Esophagus squamous epithelium (tissue), 5 donors: Measurements from ENCODE around the gene SNAI1. TPM values are rescaled to one million over a fixed set of nuclear protein-coding genes. Genes with fewer than 3 reads are reported as not detected.
"Not testable (repeated sequence)": the region's sequence is repeated elsewhere in the genome, so short reads cannot be mapped to it uniquely, and the experiment has no call there.

Source experiments
- DNase-seq: peaks from one replicate; lab custom pipeline; 2025; lab: John Stamatoyannopoulos, UW
- H3K27ac ChIP-seq, 4 donors: fragments of 200-600 bp; sonication (generic); one replicate each; pipeline ENCODE4 v1.5.1; 2016 to 2019; ENCODE audit warnings: mild to moderate bottlenecking in 1 of 4
- H3K27me3 ChIP-seq, 4 donors: fragments of 200-600 bp; sonication (generic); 1 replicate in 3 of 4; 2 replicates in 1 of 4; pipeline versions ENCODE4 v1.5.1 to v1.6.0; 2017 to 2021; ENCODE audit warnings: antibody characterized with exemption in 1 of 4
- H3K36me3 ChIP-seq, 3 donors: fragments of 200-600 bp; sonication (generic); one replicate each; pipeline ENCODE4 v1.5.1; 2016 to 2019
- H3K4me1 ChIP-seq, 3 donors: fragments of 200-600 bp; sonication (generic); one replicate each; pipeline ENCODE4 v1.5.1; 2017 to 2019
- H3K4me3 ChIP-seq, 4 donors: fragments of 200-600 bp; sonication (generic); 1 replicate in 3 of 4; 2 replicates in 1 of 4; pipeline ENCODE4 v1.5.1; 2016 to 2019; ENCODE audit warnings: mild to moderate bottlenecking in 2 of 4, moderate library complexity in 1 of 4
- H3K9me3 ChIP-seq, 3 donors: fragments of 200-600 bp; sonication (generic); one replicate each; pipeline ENCODE4 v1.5.1; 2016 to 2019
- POLR2A ChIP-seq, 4 donors: fragments of 450-650 bp; IDR thresholded peaks; one replicate each; pipeline ENCODE4 v1.6.1; 2017; ENCODE audit warnings: antibody characterized with exemption in 4 of 4, mild to moderate bottlenecking in 4 of 4, moderate library complexity in 3 of 4
- WGBS, 2 donors: methylation state at CpG; one replicate each; pipeline ENCODE4 v1.1.5; 2018; 5-methylcytosine and 5-hydroxymethylcytosine counted together
- intact Hi-C: fragments of 100-400 bp; cut with DNase I; formaldehyde crosslinking; loops from one replicate; pipeline ENCODE4 v1.15.0; 2022
- total RNA-seq, 4 donors: library from RNA; depleted of rRNA; stranded (reverse); fragments of >200 nt; gene quantifications; one replicate each; pipeline ENCODE4 v1.1.0, GENCODE V29; 2016
- TF ChIP-seq, protein P1 (sequence below), 6 experiments: fragments of 450-650 bp in 4 of 6; fragments of 200-600 bp in 2 of 6; sonication (generic) in 2 of 6; IDR thresholded peaks; one replicate each; pipeline ENCODE4 v1.5.1; 2016 to 2019; ENCODE audit warnings: antibody characterized with exemption in 6 of 6, mild to moderate bottlenecking in 4 of 6, moderate library complexity in 4 of 6
- donor health status: DM: yes; HTN: yes; CAD: no.

Gene SNAI1
- total RNA-seq, 4 donors from 2014 or later = 0.44 to 1.3 (median 0.75) TPM; not detected in 1

DNA sequence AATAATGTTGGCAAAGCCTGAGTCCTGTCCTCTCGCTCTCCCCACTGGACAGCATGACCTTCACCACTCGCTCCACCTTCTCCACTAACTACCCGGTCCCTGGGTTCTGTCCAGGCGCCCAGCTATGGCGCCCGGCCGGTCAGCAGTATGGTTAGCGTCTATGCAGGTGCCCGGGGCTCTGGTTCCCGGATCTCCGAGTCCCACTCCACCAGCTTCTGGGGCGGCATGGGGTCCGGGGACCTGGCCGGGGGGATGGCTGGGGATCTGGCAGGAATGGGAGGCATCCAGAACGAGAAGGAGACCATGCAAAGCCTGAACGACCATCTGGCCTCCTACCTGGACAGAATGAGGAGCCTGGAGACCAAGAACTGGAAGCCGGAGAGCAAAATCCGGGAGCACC, 26.1 kb upstream of the SNAI1 start:
- no peaks in the 10 kb centered on the region for H3K27me3 ChIP-seq
- intact Hi-C loops = no loop called here
- H3K36me3 ChIP-seq = peaks cover 13 to 64% (median 29%) of the 10 kb centered on the region in 3 donors
- no peak for TF ChIP-seq POLR2A (IDR thresholded peaks at IDR 0.05)
- TF ChIP-seq, protein P1, sequence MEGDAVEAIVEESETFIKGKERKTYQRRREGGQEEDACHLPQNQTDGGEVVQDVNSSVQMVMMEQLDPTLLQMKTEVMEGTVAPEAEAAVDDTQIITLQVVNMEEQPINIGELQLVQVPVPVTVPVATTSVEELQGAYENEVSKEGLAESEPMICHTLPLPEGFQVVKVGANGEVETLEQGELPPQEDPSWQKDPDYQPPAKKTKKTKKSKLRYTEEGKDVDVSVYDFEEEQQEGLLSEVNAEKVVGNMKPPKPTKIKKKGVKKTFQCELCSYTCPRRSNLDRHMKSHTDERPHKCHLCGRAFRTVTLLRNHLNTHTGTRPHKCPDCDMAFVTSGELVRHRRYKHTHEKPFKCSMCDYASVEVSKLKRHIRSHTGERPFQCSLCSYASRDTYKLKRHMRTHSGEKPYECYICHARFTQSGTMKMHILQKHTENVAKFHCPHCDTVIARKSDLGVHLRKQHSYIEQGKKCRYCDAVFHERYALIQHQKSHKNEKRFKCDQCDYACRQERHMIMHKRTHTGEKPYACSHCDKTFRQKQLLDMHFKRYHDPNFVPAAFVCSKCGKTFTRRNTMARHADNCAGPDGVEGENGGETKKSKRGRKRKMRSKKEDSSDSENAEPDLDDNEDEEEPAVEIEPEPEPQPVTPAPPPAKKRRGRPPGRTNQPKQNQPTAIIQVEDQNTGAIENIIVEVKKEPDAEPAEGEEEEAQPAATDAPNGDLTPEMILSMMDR (IDR thresholded peaks at IDR 0.05) = no peak
- H3K4me1 ChIP-seq = peaks cover 0 to under 1% (median 0%) of the 10 kb centered on the region in 3 donors
- no peak overlapping the region for H3K27ac ChIP-seq
- no peak for DNase-seq
- H3K9me3 ChIP-seq = no peaks in the 10 kb centered on the region
- H3K4me3 ChIP-seq = no peak overlapping the region
- 94 to 100% methylated on average over 4 to 16 of the region's 18 CpGs for WGBS, 2 donors

- peaks cover 10 to 58% (median 23%) of the 10 kb centered on the region in 3 donors for H3K36me3 ChIP-seq
- H3K27ac ChIP-seq, intact Hi-C loops, H3K4me3 ChIP-seq, H3K9me3 ChIP-seq, H3K27me3 ChIP-seq, H3K4me1 ChIP-seq, DNase-seq: not testable (repeated sequence)
- 86% methylated on average over 10 of the region's 12 CpGs for whole genome bisulfite sequencing, 2 donors
Measured at GRCh38 chr20:49957089-49957938, 25.5 kb upstream of the SNAI1 start.

GRCh38 chr20:49961413-49961812, 21.4 kb upstream of the SNAI1 start:
- peaks cover 0 to 34% (median 4%) of the 10 kb centered on the region in 3 donors for H3K36me3 ChIP-seq
- no peak overlapping the region for H3K4me3 ChIP-seq
- no peaks in the 10 kb centered on the region for H3K27me3 ChIP-seq
- TF ChIP-seq, protein P1 (IDR thresholded peaks at IDR 0.05) = no peak
- no peak for TF ChIP-seq POLR2A (IDR thresholded peaks at IDR 0.05)
- no peak overlapping the region for H3K27ac ChIP-seq
- intact Hi-C loops = no loop called here
- WGBS, 2 donors = 81 to 88% methylated on average over 4 of the region's 4 CpGs
- DNase-seq = no peak
- no peaks in the 10 kb centered on the region for H3K9me3 ChIP-seq
- H3K4me1 ChIP-seq = no peaks in the 10 kb centered on the region

DNA sequence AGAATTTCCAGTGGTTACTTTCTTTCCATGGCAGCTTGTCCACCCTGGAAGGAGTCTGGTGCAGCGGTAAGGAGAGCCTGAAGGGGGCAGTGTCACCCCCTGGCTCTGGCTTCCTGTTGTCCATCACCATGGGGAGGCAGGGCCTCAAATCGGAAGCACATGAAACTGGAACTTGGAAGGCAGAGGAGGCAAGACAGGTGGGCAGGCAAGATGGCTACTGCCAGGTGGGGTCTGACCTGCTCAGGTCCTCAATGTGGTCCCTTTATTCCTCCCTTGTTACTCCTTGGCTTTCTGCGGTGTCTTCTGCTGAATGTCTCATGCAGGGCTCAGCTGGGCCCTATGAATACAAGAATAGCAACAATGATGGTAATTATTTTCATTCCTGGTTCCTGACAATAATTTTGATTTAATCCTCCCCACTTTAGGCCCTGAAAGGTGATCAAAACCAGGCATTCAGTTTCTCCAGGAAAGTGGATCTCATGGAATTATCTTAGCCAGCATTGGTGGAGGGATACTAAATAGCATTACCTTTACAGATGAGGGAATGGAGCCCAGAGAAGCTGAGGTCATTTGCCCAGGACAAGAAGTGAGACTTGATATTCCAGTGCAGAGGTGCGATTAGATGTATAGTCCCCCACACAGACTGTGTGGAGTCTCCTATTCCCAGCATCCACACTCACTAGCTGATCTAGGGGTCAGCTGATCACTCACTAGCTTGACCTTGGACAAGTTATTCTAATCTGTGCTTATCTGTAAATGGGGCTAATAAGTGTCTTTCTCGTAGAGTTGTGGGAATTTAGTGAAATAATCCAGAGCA, 17.6 kb upstream of the SNAI1 start:
- no peaks in the 10 kb centered on the region for H3K9me3 ChIP-seq
- H3K27ac ChIP-seq = peak overlapping the region in 1 of 4 donors; percentile 13
- no peak for DNase-seq
- no peak overlapping the region for H3K4me3 ChIP-seq
- no peaks in the 10 kb centered on the region for H3K27me3 ChIP-seq
- TF ChIP-seq, protein P1 (IDR thresholded peaks at IDR 0.05) = peak in 2 of 6 experiments; percentile 26 to 50
- TF ChIP-seq POLR2A (IDR thresholded peaks at IDR 0.05) = no peak
- intact Hi-C loops = no loop called here
- H3K36me3 ChIP-seq = peaks cover 0 to 17% (median 0%) of the 10 kb centered on the region in 3 donors
- H3K4me1 ChIP-seq = peaks cover 0 to 18% (median 4%) of the 10 kb centered on the region in 3 donors
- 81 to 83% methylated on average over 4 to 5 of the region's 5 CpGs for WGBS, 2 donors

DNA sequence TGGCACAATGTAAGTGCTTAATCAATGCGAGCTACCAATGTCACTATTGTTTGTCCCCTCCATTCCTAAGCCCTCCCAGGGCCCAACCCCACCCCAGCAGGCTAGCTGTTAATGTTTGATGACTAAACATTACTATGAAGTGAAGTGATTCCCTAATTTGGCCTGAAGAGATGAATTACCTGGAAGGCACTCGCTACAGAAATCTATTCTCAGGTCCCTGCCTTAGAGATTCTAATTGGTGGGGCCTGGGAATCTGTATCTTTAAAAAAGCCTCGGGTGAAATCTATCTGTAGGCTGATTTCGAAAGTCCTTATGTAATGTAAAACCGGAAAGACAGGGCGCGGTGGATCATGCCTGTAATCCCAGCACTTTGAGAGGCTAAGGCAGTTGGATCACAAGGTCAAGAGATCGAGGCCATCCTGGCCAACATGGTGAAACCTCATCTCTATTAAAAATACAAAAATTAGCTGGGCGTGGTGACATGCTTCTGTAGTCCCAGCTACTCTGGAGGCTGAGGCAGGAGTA, 16.9 kb upstream of the SNAI1 start:
- no peak overlapping the region for H3K4me3 ChIP-seq
- whole genome bisulfite sequencing, 2 donors = 59 to 66% methylated on average over 9 of the region's 9 CpGs
- intact Hi-C loops = no loop called here
- H3K4me1 ChIP-seq = peaks cover 0 to 19% (median 4%) of the 10 kb centered on the region in 3 donors
- peak overlapping the region in 1 of 4 donors; percentile 13 for H3K27ac ChIP-seq
- H3K27me3 ChIP-seq = no peaks in the 10 kb centered on the region
- no peak for TF ChIP-seq POLR2A (IDR thresholded peaks at IDR 0.05)
- TF ChIP-seq, protein P1 (IDR thresholded peaks at IDR 0.05) = no peak
- peaks cover 0 to 17% (median 0%) of the 10 kb centered on the region in 3 donors for H3K36me3 ChIP-seq
- DNase-seq = no peak
- no peaks in the 10 kb centered on the region for H3K9me3 ChIP-seq
